Small intestine (tissue), 7 donors: ENCODE results near the gene ARHGAP15. TPM values are rescaled to one million over a fixed set of nuclear protein-coding genes. Genes with fewer than 3 reads are reported as not detected.

Experiments
- DNase-seq, 2 donors: peaks; one replicate each; pipeline versions ENCODE4 v3.0.0 to v3.0.0-alpha.2; 2013
- FAIRE-seq: peaks from 2 replicates; lab custom pipeline; 2012; peaks lifted over from hg19 to GRCh38; lab: Jason Lieb, UNC
- H3K27ac ChIP-seq, 3 donors: one replicate each; pipeline ENCODE4 v1.5.1; 2013; ENCODE audit warnings: low read length in 2 of 3, mild to moderate bottlenecking in 2 of 3, control low read depth in 1 of 3, inconsistent platforms in 1 of 3, low read depth in 1 of 3, moderate library complexity in 1 of 3
- H3K27me3 ChIP-seq, 3 donors: one replicate each; pipeline ENCODE4 v1.6.1; 2013; ENCODE audit warnings: low read length in 3 of 3, inconsistent platforms in 1 of 3; ENCODE audit not compliant: control insufficient read depth in 3 of 3, insufficient read depth in 3 of 3
- H3K36me3 ChIP-seq, 3 donors: one replicate each; pipeline ENCODE4 v1.6.1; 2013; ENCODE audit warnings: low read length in 3 of 3, inconsistent platforms in 1 of 3, low read depth in 1 of 3, mild to moderate bottlenecking in 1 of 3, moderate library complexity in 1 of 3; ENCODE audit not compliant: control insufficient read depth in 3 of 3, insufficient read depth in 2 of 3
- H3K4me1 ChIP-seq, 3 donors: one replicate each; pipeline ENCODE4 v1.6.1; 2013; ENCODE audit warnings: low read length in 2 of 3, inconsistent platforms in 1 of 3, low read depth in 1 of 3, mild to moderate bottlenecking in 1 of 3, moderate library complexity in 1 of 3; ENCODE audit not compliant: control insufficient read depth in 3 of 3, insufficient read depth in 2 of 3
- H3K4me3 ChIP-seq, 3 donors: one replicate each; pipeline ENCODE4 v1.5.1; 2013; ENCODE audit warnings: low read length in 3 of 3, control low read depth in 1 of 3, inconsistent platforms in 1 of 3, low read depth in 1 of 3, mild to moderate bottlenecking in 1 of 3, moderate library complexity in 1 of 3
- H3K9me3 ChIP-seq, 2 donors: one replicate each; pipeline ENCODE4 v1.6.1; 2013; ENCODE audit warnings: low read depth in 1 of 2, low read length in 1 of 2; ENCODE audit not compliant: control insufficient read depth in 2 of 2, insufficient read depth in 1 of 2
- WGBS, 3 donors: extraction: QIAGEN DNeasy Blood & Tissue Kit; methylation state at CpG; one replicate each; pipeline ENCODE4 v1.1.7; 2013; 5-methylcytosine and 5-hydroxymethylcytosine counted together
- polyA plus RNA-seq, 4 donors: library from polyadenylated mRNA; stranded (reverse) in 3 of 4; unstranded in 1 of 4; fragments of 200-250 nt in 3 of 4; fragments of 120-200 nt in 1 of 4; gene quantifications; one replicate each; pipeline versions ENCODE4 v1.2.1 to v1.2.3, GENCODE V29; 2013
- donor health status: healthy with polysubstance abuse.
- donor health status: control.
- donor health status: control.
- donor health status: Bipolar disorder and iron deficiency.
- donor health status: healthy.

ARHGAP15 gene
- polyA plus RNA-seq, 4 donors, result 0.67 to 18.2 (median 10.1) TPM

DNA sequence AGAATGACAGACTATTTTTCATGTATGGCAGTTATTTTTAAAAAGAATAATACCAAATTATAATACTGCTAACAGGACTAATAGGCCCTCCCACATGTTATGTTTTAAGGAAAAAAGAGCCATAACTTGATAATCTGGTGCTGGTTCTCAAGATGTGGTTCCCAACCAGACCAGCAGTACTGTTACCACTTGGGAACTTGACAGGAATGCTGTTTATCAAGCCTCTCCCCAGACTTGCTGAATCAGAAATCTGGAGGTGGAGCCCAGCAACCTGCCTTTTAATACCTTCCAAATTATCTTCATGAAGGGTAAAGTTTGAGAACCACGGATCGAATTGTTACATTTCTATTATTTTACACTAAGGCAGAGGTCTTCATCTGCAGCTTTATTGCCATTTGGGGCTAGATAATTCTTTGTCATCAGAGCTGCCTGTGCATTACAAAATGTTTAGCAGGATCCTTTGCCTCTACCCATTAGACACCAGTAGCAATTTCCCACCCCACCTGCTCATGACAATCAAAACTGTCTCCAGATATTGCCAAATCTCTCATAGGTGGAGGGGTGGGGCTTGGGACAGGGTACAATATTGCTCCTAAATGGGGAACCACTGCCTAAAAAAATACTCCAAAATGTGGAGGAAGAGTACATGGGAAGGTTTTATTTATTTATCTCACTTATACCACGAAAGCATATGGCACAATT, 629.6 kb downstream of the ARHGAP15 start:
- H3K36me3 ChIP-seq, result no peaks in the 10 kb centered on the region
- H3K4me3 ChIP-seq, result no peak overlapping the region
- H3K9me3 ChIP-seq, result no peaks in the 10 kb centered on the region
- H3K4me1 ChIP-seq, result peaks cover 0 to 8% (median 0%) of the 10 kb centered on the region in 3 donors
- FAIRE-seq, result no peak
- H3K27me3 ChIP-seq, result no peaks in the 10 kb centered on the region
- H3K27ac ChIP-seq, result no peak overlapping the region
- no peak for DNase-seq
- WGBS, 3 donors, result 75 to 88% (median 82%) methylated on average over 3 of the region's 3 CpGs

DNA sequence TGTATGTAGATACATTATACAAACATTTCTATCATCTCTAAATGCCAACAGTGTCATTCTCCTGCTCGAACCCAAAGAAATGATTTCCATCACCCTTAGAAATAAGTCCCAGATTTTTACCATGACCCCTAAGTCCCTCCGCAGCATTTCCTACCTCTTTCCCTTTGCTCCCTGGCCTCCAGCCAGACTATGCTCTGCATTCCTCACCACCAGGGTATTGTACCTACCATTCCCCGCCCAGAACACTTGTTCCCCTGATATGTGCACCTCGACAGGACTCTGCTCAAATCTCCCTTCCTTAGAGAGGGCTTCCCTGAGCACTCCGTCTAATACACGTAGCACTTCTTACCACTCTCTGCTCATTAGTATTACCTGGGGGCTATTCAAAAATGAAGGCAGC, 630.2 kb downstream of the ARHGAP15 start:
- no peak overlapping the region for H3K27ac ChIP-seq
- FAIRE-seq (no peak), DNase-seq (peak; percentile 20 to 29)
- H3K9me3 ChIP-seq, result no peaks in the 10 kb centered on the region
- H3K4me3 ChIP-seq, result no peak overlapping the region
- peaks cover 0 to 12% (median under 1%) of the 10 kb centered on the region in 3 donors for H3K4me1 ChIP-seq
- H3K27me3 ChIP-seq, result no peaks in the 10 kb centered on the region
- H3K36me3 ChIP-seq, result no peaks in the 10 kb centered on the region
- 46 to 76% (median 75%) methylated on average over 6 of the region's 6 CpGs for WGBS, 3 donors

DNA sequence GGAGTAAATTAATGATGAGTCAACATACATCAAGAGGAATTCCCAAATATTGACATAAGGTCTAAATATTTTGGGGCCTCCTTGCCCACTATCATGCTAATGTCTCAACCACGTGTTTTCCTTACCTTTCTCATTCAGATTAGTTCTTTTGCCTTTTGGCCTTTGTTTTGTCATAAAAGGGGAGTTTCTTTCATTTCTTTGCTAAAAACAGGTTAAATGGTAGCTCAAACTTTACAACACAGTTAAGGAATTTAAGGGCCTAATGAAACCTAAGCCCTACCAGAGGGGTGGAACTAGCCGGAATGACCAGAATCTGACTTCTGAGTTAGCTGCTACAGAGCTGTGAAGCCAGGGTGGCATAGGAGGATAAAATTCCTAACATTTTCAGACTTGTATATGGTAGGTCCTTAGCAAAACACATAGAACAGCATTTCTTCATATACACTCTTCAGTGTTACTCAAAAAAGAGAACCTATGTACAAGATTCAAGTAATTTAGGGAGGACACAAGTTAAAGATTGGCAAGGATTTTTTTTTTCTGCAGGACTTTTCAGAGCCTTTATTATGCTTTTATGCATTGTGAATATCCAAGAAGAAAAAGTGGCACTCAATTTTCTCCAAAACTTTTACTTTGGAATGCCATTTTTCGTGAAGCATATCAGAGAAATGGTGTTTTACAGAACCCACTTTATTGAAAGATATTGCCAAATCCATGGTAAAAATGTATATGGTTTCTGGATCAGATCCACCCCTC, 633.1 kb downstream of the ARHGAP15 start:
- H3K27ac ChIP-seq, result no peak overlapping the region
- peaks cover 0 to 20% (median 1%) of the 10 kb centered on the region in 3 donors for H3K4me1 ChIP-seq
- WGBS, 3 donors, result 84 to 91% (median 84%) methylated on average over 3 of the region's 3 CpGs
- no peaks in the 10 kb centered on the region for H3K36me3 ChIP-seq
- no peak overlapping the region for H3K4me3 ChIP-seq
- no peaks in the 10 kb centered on the region for H3K27me3 ChIP-seq
- no peak for FAIRE-seq
- H3K9me3 ChIP-seq, result no peaks in the 10 kb centered on the region
- DNase-seq, result no peak

DNA sequence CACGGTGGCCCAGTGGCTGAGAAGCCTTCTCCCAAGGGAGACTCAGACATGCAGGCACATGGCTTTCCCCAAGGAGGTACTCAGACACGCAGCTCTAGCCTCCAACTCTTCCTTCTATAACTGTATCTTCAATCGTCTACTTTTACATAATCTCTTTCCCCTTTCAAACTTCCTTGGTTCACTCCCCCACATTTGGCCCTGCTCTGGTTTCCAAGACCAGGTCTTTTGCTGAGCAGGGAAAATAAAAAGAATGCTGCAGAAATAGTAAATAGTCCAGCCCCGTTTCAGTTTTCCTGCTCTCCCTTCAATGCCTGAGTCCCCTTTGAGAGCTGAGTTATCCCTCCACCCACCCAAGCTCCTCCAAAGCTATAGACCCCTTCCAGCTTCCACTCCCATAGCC, 635.0 kb downstream of the ARHGAP15 start:
- no peak for FAIRE-seq
- Histone ChIP-seq H3K9me3 (no peaks in the 10 kb centered on the region), H3K27me3 (no peaks in the 10 kb centered on the region), H3K4me1 (peaks cover 0 to 20% (median 1%) of the 10 kb centered on the region in 3 donors), H3K36me3 (no peaks in the 10 kb centered on the region), H3K27ac (no peak overlapping the region), H3K4me3 (no peak overlapping the region)
- WGBS, 3 donors, result 56 to 64% (median 62%) methylated on average over 4 of the region's 4 CpGs
- no peak for DNase-seq

DNA sequence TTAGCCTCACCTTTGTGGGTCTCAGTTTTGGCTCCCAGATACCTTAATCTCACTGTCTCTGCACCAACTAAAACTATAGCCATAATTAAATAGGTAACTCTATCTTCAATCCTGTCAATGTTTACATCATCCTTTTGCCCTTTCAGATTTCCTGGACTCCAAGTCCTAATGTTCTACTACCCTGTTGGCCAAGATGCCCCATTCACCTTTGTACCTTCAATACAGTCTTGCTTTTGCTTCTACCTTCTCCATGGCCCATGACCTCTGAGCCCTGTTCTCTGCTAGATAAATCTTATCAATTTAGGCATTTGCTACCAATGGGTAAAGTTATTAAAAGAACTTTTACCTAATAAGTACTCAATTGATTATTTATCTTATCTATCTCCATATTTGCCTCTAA, 635.5 kb downstream of the ARHGAP15 start:
- Histone ChIP-seq H3K9me3 (no peaks in the 10 kb centered on the region), H3K27ac (no peak overlapping the region), H3K36me3 (no peaks in the 10 kb centered on the region), H3K27me3 (no peaks in the 10 kb centered on the region), H3K4me3 (no peak overlapping the region), H3K4me1 (peaks cover 0 to 17% (median 1%) of the 10 kb centered on the region in 3 donors)
- DNase-seq, result peak; percentile 76 to 80
- no peak for FAIRE-seq

DNA sequence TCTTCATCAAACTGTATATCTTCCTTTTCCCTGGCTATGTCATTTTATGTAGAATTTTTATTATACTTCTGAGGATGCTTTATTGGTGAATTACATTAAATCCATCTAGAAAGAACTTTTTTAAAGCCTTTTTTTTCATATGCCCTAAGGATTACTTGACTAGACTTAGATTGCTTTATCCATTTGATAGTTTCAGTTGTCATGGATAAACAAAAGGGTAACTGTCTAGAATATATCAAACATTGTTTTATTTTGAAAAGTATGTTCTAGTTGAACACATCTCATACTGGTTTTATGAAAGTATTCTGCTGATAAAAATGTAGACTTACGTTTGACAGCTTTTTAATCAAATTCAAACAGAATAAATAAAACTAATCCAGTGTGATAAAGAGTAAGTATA, 639.8 kb downstream of the ARHGAP15 start:
- 37 to 76% (median 64%) methylated on average over 1 of the region's 1 CpG for WGBS, 3 donors
- Histone ChIP-seq H3K27ac (no peak overlapping the region), H3K27me3 (no peaks in the 10 kb centered on the region), H3K9me3 (no peaks in the 10 kb centered on the region), H3K36me3 (no peaks in the 10 kb centered on the region), H3K4me1 (peaks cover 0 to 12% (median 1%) of the 10 kb centered on the region in 3 donors), H3K4me3 (no peak overlapping the region)
- FAIRE-seq (no peak), DNase-seq (no peak)

DNA sequence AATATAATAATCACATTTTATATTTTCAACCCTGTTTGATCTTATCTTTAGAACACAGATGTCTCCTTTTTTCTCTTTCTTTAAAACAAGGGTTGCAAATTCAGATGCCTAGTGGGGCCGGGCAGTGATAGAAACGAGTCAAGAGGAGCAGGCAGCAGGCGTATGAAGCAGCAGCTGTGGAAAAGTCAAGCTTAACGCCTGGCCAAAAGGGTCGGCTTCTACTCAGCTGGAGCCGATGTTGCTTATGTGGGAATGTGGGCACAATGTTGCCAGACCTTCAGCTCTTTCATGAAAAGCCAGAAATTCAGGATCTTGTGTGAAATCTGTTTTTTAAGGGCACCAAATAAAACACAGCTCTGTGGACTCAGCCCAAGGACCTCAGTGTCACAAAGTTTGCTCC, 642.7 kb downstream of the ARHGAP15 start:
- FAIRE-seq (no peak), DNase-seq (no peak)
- H3K36me3 ChIP-seq, result no peaks in the 10 kb centered on the region
- no peaks in the 10 kb centered on the region for H3K27me3 ChIP-seq
- H3K4me3 ChIP-seq, result no peak overlapping the region
- H3K27ac ChIP-seq, result no peak overlapping the region
- no peaks in the 10 kb centered on the region for H3K9me3 ChIP-seq
- 71 to 88% (median 78%) methylated on average over 6 of the region's 6 CpGs for WGBS, 3 donors
- H3K4me1 ChIP-seq, result no peaks in the 10 kb centered on the region

DNA sequence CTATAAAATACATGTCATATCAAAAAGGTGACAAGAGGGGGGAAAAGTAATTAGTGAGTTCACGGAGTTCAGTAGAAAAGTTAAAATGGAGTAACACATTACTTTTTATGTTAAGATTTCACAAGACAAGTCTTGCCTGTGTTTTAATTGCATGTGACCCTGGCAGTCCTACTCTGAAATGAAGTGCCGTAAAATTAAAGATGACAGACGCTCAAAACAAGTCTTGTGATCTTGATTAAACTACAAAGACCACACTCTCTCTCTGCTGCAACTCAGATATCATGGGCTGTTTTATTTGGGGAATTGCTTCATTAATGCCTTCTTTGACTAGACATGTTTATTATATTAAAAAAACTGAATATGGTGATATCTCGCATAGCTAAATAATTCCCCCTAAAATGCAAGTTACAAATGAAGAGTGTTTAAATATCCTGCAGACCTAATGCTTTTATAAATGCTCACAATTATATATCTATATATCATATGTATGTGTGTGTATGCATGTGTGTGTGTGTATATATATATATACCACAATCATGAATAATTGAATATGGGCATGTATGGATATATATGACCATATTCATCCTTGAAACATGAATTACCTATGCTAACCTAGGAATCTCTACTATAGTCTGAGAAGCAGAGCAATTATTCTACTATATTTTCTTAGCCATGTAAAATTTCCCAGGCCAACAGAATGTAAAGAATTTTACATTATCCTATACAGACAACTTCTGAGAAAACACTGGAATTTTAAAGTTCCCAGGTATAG, 647.5 kb downstream of the ARHGAP15 start:
- 73 to 86% (median 82%) methylated on average over 4 of the region's 4 CpGs for WGBS, 3 donors
- no peaks in the 10 kb centered on the region for H3K9me3 ChIP-seq
- FAIRE-seq (no peak), DNase-seq (no peak)
- H3K4me1 ChIP-seq, result no peaks in the 10 kb centered on the region
- H3K36me3 ChIP-seq, result no peaks in the 10 kb centered on the region
- H3K4me3 ChIP-seq, result no peak overlapping the region
- H3K27me3 ChIP-seq, result no peaks in the 10 kb centered on the region
- no peak overlapping the region for H3K27ac ChIP-seq
